ENCODE data around the gene OR9G4. TPM values are rescaled to one million over a fixed set of nuclear protein-coding genes. Genes with fewer than 3 reads are reported as not detected.

The OR9G4 gene
- total RNA-seq = not detected

DNA sequence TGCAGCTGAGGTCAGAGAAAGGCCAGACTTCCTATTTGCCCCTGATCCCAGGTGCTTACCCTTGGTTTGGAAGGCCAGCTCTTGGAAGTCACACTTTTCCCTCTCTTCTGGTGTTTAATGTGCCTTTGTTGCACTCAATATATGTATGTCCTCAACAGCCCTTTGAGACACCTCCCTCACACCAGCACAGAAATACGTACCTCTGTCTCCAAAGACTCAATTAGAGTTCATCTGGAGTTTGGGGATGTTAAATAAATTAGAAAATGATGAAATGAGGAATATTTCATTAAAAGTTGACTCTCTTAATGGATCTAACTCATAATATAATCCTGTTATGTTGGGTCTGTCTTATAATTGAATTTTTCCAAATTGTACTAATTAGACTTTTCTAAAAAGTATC lies at the start of gene OR9G4:
Gene OR9G4 (minus strand): TSS at position 101 of the 400 bp plus-strand sequence. CDS start 4,931 bp downstream, outside the sequence.
- H3K9me3 Mint-ChIP-seq = peaks cover 7% of the 10 kb centered on the region
- H3K4me3 Mint-ChIP-seq = no peak within 1 kb of the TSS
- H3K27me3 Mint-ChIP-seq (ENCODE audit: low read depth) = no peaks in the 10 kb centered on the region
- H3K36me3 Mint-ChIP-seq (ENCODE audit: insufficient read depth) = no peaks in the 10 kb centered on the region
- no peak for ATAC-seq
- H3K4me1 Mint-ChIP-seq (ENCODE audit: low read depth) = no peaks in the 10 kb centered on the region
- no peak for DNase-seq

DNA sequence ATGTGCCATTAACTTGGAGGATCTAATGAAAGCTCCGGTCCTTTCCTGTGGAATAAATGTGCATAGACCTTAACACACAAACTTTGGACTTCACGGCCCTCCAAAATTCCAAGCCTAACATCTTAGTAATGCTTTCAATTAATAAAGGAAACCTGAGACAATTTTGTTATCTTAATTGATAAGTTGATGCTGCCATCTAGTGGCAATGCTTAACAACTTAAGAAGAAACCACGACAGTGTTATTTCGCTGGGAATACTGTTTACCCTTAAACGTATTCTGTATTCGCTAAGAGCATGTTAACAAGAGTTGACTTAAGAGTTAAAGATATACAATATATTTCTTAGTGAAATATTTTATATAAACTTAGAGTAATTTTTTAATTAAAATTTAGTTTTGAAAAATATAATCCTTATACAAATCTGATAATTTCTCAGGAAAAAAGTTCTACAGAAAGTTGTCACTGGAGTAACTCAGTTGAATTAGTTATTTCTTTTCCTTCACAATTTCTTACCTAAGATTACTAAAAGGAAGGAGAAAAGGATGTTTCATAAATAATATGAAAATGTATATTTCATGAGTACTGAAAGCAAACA lies 35.0 kb upstream of the OR9G4 start:
- ATAC-seq = no peak
- H3K4me3 Mint-ChIP-seq = no peak overlapping the region
- no peaks in the 10 kb centered on the region for H3K27me3 Mint-ChIP-seq (ENCODE audit: low read depth)
- H3K9me3 Mint-ChIP-seq = no peaks in the 10 kb centered on the region
- H3K36me3 Mint-ChIP-seq (ENCODE audit: insufficient read depth) = no peaks in the 10 kb centered on the region
- DNase-seq = no peak
- H3K4me1 Mint-ChIP-seq (ENCODE audit: low read depth) = no peaks in the 10 kb centered on the region

DNA sequence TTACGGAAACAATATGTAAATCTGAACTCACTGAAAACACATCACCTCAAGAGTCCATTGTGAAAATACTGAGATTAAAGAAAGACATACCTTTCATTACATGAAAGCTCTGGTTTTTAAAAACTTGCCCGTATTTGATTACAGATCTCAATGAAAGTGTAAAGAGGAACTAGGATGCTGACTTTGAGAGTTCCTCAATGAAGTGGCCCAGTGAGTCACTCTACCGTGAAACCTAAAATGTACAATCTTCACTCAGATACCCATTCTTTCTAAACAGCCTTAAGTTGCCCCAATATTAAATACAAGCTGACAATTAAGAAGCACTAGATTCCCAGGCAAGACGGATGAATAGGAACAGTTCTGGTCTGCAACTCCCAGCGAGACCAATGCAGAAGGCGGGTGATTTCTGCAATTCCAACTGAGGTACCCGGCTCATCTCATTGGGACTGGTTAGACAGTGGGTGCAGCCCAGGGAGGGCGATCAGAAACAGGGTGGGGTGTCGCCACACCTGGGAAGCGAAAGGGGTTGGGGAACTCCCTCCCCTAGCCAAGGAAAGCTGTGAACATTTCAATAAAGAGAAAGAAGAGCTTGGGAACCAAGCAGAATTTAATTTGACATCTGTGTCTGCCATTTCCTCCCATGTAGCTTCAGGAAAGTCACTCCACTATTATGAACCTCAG lies 33.8 kb upstream of the OR9G4 start:
- Mint-ChIP-seq H3K9me3 (no peaks in the 10 kb centered on the region), H3K4me3 (no peak overlapping the region)

DNA sequence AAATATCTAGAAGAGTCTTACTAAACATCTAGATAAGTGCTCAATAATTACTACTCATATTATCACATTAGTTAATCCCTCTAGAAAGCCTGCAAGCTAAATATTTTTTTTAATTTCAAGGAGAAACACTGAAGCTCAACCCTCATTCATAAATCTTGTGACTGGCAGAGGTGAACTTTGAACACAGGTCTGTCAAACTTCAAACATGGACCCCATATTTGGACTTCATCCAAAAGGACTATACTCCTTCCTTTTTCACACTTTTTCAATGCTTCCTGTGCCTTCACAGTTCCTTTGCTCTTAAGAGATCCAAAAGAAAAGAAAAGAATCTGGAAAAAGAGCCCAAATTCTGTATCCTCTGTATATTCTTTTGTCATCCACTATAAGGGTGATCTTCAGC lies 28.3 kb upstream of the OR9G4 start:
- Mint-ChIP-seq H3K36me3 (ENCODE audit: insufficient read depth) (no peaks in the 10 kb centered on the region), H3K9me3 (no peaks in the 10 kb centered on the region), H3K4me3 (no peak overlapping the region), H3K4me1 (ENCODE audit: low read depth) (no peaks in the 10 kb centered on the region), H3K27me3 (ENCODE audit: low read depth) (no peaks in the 10 kb centered on the region)
- no peak for DNase-seq
- ATAC-seq = no peak

More for the DNA sequence above, 33.8 kb upstream of the OR9G4 start:
- no peaks in the 10 kb centered on the region for H3K27me3 Mint-ChIP-seq (ENCODE audit: low read depth)
- no peaks in the 10 kb centered on the region for H3K36me3 Mint-ChIP-seq (ENCODE audit: insufficient read depth)
- DNase-seq (no peak), ATAC-seq (no peak)
- H3K4me1 Mint-ChIP-seq (ENCODE audit: low read depth) = no peaks in the 10 kb centered on the region

DNA sequence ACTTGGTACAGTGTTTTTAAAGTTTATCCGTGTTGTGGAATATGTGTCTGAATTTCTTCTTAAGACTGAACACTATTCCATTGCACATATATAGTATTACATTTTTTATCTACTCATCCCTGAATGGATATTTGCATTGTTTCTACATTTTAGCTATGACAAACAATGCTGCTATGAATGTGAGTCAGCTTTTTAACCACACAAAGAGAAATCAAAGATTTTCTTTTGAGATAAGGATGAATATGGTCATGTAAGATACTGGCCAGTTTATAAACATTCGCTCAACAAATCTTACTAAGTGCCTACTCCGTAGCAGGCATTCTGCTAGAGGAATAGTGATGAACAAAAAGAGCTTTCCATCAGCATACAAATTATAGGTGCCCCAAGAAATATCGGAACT lies 16.5 kb upstream of the OR9G4 start:
- H3K4me1 Mint-ChIP-seq (ENCODE audit: low read depth) = no peaks in the 10 kb centered on the region
- ATAC-seq = no peak
- no peak overlapping the region for H3K4me3 Mint-ChIP-seq
- peaks cover 2% of the 10 kb centered on the region for H3K27me3 Mint-ChIP-seq (ENCODE audit: low read depth)
- H3K36me3 Mint-ChIP-seq (ENCODE audit: insufficient read depth) = no peaks in the 10 kb centered on the region
- H3K9me3 Mint-ChIP-seq = peaks cover 4% of the 10 kb centered on the region
- DNase-seq = no peak

DNA sequence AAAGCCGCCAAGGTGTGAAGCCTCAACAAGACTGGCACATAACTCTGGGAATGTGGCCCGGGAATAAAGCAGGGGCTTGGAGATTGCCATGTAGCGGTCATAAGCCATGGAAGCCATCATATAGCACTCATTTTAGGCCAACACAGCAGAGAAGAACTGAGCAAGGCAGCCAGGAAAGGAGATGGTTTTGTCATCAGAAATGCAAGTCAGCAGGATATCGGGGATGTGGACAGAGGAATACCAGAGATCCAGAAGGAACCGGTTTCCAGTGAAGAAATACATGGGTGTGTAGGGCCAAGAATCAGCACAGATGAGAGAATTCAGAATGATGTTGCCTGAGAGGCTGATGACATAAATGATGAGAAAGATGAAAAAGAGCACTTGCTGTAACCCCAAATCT lies 3.0 kb upstream of the OR9G4 start:
- Mint-ChIP-seq H3K27me3 (ENCODE audit: low read depth) (no peaks in the 10 kb centered on the region), H3K4me3 (no peak overlapping the region), H3K9me3 (peaks cover 6% of the 10 kb centered on the region), H3K4me1 (ENCODE audit: low read depth) (no peaks in the 10 kb centered on the region), H3K36me3 (ENCODE audit: insufficient read depth) (no peaks in the 10 kb centered on the region)
- DNase-seq (no peak), ATAC-seq (no peak)

DNA sequence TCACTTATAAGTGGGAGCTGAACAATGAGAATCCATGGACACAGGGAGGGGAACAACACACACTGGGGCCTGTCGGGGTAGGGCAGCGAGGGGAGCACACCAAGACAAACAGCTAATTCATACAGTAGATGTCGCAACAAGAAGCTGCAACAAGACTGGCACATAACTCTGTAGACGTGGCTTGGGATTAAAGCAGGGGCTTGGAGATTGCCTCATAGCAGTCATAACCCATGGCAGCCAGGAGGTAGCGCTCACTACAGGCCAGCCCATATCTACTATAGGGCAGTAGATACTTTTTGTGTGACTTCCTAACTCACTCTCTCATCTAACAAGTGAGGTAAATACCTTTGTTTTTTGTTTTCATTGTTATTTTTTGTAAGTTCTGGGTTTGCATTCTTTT lies 1.7 kb upstream of the OR9G4 start:
- no peaks in the 10 kb centered on the region for H3K4me1 Mint-ChIP-seq (ENCODE audit: low read depth)
- no peaks in the 10 kb centered on the region for H3K36me3 Mint-ChIP-seq (ENCODE audit: insufficient read depth)
- H3K27me3 Mint-ChIP-seq (ENCODE audit: low read depth) = no peaks in the 10 kb centered on the region
- H3K4me3 Mint-ChIP-seq = no peak overlapping the region
- ATAC-seq (no peak), DNase-seq (no peak)
- peaks cover 7% of the 10 kb centered on the region for H3K9me3 Mint-ChIP-seq

DNA sequence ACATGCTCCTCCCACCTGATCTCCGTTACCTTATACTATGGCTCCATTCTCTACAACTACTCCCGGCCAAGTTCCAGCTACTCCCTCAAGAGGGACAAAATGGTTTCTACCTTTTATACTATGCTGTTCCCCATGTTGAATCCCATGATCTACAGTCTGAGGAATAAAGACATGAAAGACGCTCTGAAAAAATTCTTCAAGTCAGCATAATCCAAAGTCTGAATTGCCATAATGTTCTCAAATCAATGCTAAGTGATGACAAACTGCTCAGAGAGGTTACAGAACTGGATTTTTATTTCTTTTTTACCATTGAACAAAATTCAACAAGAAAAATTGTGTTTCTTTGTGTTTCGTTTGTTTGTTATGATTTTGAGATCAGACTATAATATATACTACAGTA lies 7.6 kb downstream of the OR9G4 start:
- no peaks in the 10 kb centered on the region for H3K4me1 Mint-ChIP-seq (ENCODE audit: low read depth)
- DNase-seq = no peak
- H3K36me3 Mint-ChIP-seq (ENCODE audit: insufficient read depth) = no peaks in the 10 kb centered on the region
- no peak for ATAC-seq
- H3K9me3 Mint-ChIP-seq = peaks cover 14% of the 10 kb centered on the region
- no peak overlapping the region for H3K4me3 Mint-ChIP-seq
- H3K27me3 Mint-ChIP-seq (ENCODE audit: low read depth) = no peaks in the 10 kb centered on the region

DNA sequence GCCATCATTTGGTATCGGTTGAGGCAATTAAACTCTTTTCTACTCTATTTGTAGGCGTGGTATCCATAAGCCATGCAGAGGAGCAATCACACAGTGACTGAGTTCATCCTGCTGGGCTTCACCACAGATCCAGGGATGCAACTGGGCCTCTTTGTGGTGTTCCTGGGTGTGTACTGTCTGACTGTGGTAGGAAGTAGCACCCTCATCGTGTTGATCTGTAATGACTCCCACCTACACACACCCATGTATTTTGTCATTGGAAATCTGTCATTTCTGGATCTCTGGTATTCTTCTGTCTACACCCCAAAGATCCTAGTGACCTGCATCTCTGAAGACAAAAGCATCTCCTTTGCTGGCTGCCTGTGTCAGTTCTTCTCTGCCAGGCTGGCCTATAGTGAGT lies 8.4 kb downstream of the OR9G4 start:
- no peak for ATAC-seq
- Mint-ChIP-seq H3K36me3 (ENCODE audit: insufficient read depth) (no peaks in the 10 kb centered on the region), H3K4me1 (ENCODE audit: low read depth) (no peaks in the 10 kb centered on the region), H3K4me3 (no peak overlapping the region), H3K9me3 (peaks cover 14% of the 10 kb centered on the region), H3K27me3 (ENCODE audit: low read depth) (no peaks in the 10 kb centered on the region)
- no peak for DNase-seq

DNA sequence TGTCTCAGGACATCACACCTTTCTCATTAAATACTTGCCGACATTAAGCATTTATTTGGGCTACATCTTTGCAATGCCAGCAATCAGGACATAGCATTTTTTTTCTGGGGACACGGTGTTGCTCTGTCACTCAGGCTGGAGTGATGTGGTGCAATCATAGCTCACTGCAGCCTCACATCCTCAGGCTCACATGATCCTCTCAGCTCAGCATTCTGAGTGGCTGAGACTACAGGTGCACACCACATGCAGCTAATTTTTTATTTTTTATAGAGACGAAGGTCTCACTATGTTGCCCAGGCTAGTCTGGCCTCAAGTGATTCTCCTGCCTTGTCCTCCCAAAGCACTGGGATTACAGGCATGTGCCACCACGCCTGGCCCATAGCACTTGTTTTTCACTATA lies 28.0 kb downstream of the OR9G4 start:
- ATAC-seq = no peak

DNA sequence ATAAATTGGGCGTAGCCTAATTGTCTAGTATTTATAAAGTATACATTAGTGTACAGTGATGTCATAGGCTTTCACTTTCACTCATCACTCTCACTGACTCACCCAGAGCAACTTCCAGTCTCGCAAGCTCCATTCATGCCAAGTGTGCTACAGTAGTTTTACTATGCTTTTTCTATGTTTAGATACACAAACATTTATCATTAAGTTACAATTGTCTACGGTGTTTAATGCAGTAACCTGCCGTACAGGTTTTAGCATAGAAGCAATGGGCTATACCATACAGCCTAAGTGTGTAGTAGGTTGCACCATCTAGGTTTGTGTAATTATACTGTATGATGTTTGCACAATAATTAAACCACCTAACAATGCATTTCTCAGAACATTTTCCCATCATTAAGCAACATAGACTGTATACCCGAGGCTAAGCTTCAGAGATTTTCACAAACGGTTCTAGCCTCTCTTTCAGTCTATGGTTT lies 32.1 kb downstream of the OR9G4 start:
- no peaks in the 10 kb centered on the region for H3K27me3 Mint-ChIP-seq (ENCODE audit: low read depth)
- H3K36me3 Mint-ChIP-seq (ENCODE audit: insufficient read depth) = no peaks in the 10 kb centered on the region
- DNase-seq = no peak
- peaks cover 12% of the 10 kb centered on the region for H3K9me3 Mint-ChIP-seq
- H3K4me1 Mint-ChIP-seq (ENCODE audit: low read depth) = no peaks in the 10 kb centered on the region
- no peak for ATAC-seq
- no peak overlapping the region for H3K4me3 Mint-ChIP-seq

More for the DNA sequence above, 28.0 kb downstream of the OR9G4 start:
- Mint-ChIP-seq H3K4me1 (ENCODE audit: low read depth) (no peaks in the 10 kb centered on the region), H3K9me3 (peaks cover 13% of the 10 kb centered on the region), H3K27me3 (ENCODE audit: low read depth) (no peaks in the 10 kb centered on the region), H3K4me3 (no peak overlapping the region), H3K36me3 (ENCODE audit: insufficient read depth) (no peaks in the 10 kb centered on the region)
- no peak for DNase-seq

DNA sequence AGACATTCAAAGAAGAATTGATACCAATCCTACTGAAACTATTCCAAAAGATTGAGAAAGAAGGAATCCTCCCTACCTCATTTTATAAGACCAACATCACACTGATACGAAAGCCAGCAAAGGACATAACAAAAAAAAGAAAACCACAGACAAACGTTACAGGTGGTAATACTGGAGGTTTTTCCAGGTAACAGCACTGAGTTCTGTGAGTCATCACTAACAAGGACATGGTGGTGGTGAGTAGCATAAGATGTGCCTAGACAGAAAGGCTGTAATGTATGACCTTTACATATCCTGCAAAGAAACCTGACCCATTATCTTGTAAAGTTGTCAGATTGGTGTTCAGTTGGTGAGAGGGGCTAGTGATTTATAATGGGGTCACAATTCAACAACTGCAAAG lies 34.3 kb downstream of the OR9G4 start:
- ATAC-seq = no peak

DNA sequence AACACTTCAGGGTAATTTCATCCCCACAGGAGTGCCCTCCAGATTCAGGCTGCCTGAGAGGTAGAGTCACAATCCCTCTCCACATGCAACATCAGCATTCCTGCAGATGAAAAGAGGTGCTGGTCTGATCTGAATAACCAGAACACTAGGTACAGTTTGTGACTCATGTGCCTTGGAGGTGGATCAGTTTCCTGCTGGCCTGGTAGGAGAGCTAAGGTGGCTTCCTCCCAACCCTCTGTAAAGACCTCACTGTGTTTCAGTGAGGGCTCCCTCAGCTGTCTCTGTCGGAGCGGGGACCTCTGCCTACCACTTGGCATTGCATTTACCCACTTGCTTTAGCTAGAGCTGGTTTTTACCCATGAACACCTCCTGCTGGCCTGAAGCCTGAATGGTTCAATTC lies 42.0 kb downstream of the OR9G4 start:
- Mint-ChIP-seq H3K4me1 (ENCODE audit: low read depth) (no peaks in the 10 kb centered on the region), H3K4me3 (no peak overlapping the region)
- ATAC-seq = no peak

More for the DNA sequence above, 34.3 kb downstream of the OR9G4 start:
- Mint-ChIP-seq H3K4me3 (no peak overlapping the region), H3K9me3 (peaks cover 14% of the 10 kb centered on the region), H3K4me1 (ENCODE audit: low read depth) (no peaks in the 10 kb centered on the region), H3K27me3 (ENCODE audit: low read depth) (no peaks in the 10 kb centered on the region), H3K36me3 (ENCODE audit: insufficient read depth) (no peaks in the 10 kb centered on the region)
- no peak for DNase-seq

DNA sequence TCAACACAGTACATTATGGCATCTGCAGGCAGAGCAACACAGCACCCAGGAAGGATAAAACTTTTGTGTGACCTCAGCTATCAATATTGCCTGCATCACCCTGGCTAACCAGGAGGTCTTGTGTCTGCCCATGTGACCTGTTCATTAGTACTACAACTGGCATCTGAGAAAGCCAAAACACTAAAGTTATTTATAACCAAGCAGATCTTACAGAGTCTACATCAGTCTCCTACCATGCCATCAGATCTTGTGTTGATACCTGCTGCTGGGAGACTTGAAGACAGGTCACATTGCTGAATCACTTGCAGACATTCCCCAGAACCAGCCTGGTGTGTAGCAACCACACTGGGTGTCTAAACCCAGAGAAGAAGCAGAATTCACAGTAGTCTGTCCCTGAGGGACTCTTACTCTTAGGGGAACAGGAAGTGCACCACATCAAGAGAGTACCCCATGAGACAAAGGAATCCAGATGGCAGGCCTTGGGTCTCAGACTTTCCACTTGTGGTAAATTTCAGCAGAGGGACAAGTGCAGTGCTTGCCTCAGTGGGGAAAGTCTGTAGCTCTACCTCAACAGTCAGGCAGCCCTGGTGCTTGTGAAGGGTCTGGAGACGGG lies 42.6 kb downstream of the OR9G4 start:
- Mint-ChIP-seq H3K4me3 (no peak overlapping the region), H3K4me1 (ENCODE audit: low read depth) (no peaks in the 10 kb centered on the region), H3K36me3 (ENCODE audit: insufficient read depth) (no peaks in the 10 kb centered on the region), H3K9me3 (peaks cover 14% of the 10 kb centered on the region), H3K27me3 (ENCODE audit: low read depth) (no peaks in the 10 kb centered on the region)
- ATAC-seq (no peak), DNase-seq (no peak)

More for the DNA sequence above, 42.0 kb downstream of the OR9G4 start:
- no peak for DNase-seq
- no peaks in the 10 kb centered on the region for H3K27me3 Mint-ChIP-seq (ENCODE audit: low read depth)
- peaks cover 13% of the 10 kb centered on the region for H3K9me3 Mint-ChIP-seq
- no peaks in the 10 kb centered on the region for H3K36me3 Mint-ChIP-seq (ENCODE audit: insufficient read depth)

DNA sequence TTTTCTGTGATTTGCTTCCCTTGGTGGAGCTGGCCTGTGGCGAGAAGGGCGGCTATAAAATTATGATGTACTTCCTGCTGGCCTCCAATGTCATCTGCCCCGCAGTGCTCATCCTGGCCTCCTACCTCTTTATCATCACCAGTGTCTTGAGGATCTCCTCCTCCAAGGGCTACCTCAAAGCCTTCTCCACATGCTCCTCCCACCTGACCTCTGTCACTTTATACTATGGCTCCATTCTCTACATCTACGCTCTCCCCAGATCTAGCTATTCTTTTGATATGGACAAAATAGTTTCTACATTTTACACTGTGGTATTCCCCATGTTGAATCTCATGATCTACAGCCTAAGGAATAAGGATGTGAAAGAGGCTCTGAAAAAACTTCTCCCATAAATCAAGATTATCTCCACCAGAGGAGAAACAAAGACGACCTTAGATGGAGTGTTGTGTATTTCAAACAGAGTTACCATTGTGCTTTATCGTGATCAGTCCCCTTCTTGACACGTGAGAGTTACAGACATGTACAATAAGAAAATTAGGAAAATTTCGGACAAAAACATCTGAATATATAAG lies 47.5 kb downstream of the OR9G4 start:
- no peak overlapping the region for H3K4me3 Mint-ChIP-seq
- no peaks in the 10 kb centered on the region for H3K4me1 Mint-ChIP-seq (ENCODE audit: low read depth)
- H3K27me3 Mint-ChIP-seq (ENCODE audit: low read depth) = no peaks in the 10 kb centered on the region

More for the DNA sequence above, 47.5 kb downstream of the OR9G4 start:
- peaks cover 11% of the 10 kb centered on the region for H3K9me3 Mint-ChIP-seq
- DNase-seq (no peak), ATAC-seq (no peak)
- H3K36me3 Mint-ChIP-seq (ENCODE audit: insufficient read depth) = no peaks in the 10 kb centered on the region
